EL (cell line): Measurements from ENCODE around the gene TMEM231.
"Not testable (repeated sequence)": the region's sequence is repeated elsewhere in the genome, so short reads cannot be mapped to it uniquely, and the experiment has no call there.

Experiments
- DNase-seq: peaks from one replicate; pipeline ENCODE4 v3.0.0-alpha.2; 2016

The TMEM231 gene

GRCh38 chr16:75529056-75529905 lies 26.8 kb downstream of the TMEM231 start:
- no peak for DNase-seq

- no peak for DNase-seq
Observed at GRCh38 chr16:75527825-75528299, 28.2 kb downstream of the TMEM231 start.

GRCh38 chr16:75526032-75526790 lies 29.8 kb downstream of the TMEM231 start:
- DNase-seq: no peak

- DNase-seq: no peak
Observed at GRCh38 chr16:75519175-75519574, 36.9 kb downstream of the TMEM231 start.

GRCh38 chr16:75516189-75516966 lies 39.7 kb downstream of the TMEM231 start:
- DNase-seq: peak; percentile 21

- no peak for DNase-seq
Observed at GRCh38 chr16:75514296-75514695, 41.8 kb downstream of the TMEM231 start.

- DNase-seq: peak; percentile 81
Observed at GRCh38 chr16:75506574-75506973, 49.5 kb downstream of the TMEM231 start.

- DNase-seq: no peak
Observed at GRCh38 chr16:75506107-75506506, 49.9 kb downstream of the TMEM231 start.

- DNase-seq: no peak
Observed at GRCh38 chr16:75503801-75504200, 52.3 kb downstream of the TMEM231 start.

- DNase-seq: no peak
Observed at GRCh38 chr16:75502916-75503605, 53.0 kb downstream of the TMEM231 start.

GRCh38 chr16:75501820-75502219 lies 54.2 kb downstream of the TMEM231 start:
- peak; percentile 23 for DNase-seq

- no peak for DNase-seq
Observed at GRCh38 chr16:75501359-75501758, 54.7 kb downstream of the TMEM231 start.

GRCh38 chr16:75498605-75499322 lies 57.3 kb downstream of the TMEM231 start:
- not testable (repeated sequence) for DNase-seq

- no peak for DNase-seq
Observed at GRCh38 chr16:75497558-75497957, 58.5 kb downstream of the TMEM231 start.

- peak; percentile 33 for DNase-seq
Observed at GRCh38 chr16:75495076-75495674, 60.9 kb downstream of the TMEM231 start, which contains the start of gene CHST6. CHST6 (minus strand) TSS chr16:75495441; CDS start chr16:75479828, 15,613 bp downstream.

GRCh38 chr16:75494661-75495075 lies 61.4 kb downstream of the TMEM231 start:
- no peak for DNase-seq

- no peak for DNase-seq
Observed at GRCh38 chr16:75494184-75494583, 61.9 kb downstream of the TMEM231 start.

GRCh38 chr16:75491876-75492275 lies 64.2 kb downstream of the TMEM231 start:
- DNase-seq: peak; percentile 59

- DNase-seq: no peak
Observed at GRCh38 chr16:75488322-75488721, 67.7 kb downstream of the TMEM231 start.
